Mucosa of stomach (tissue), 1 donor: ENCODE results near the gene RAD54L.
"Not testable (repeated sequence)": the region's sequence is repeated elsewhere in the genome, so short reads cannot be mapped to it uniquely, and the experiment has no call there.

Source experiments
- H3K27me3 ChIP-seq: one replicate; pipeline ENCODE4 v1.7.0; 2013; ENCODE audit warnings: mild to moderate bottlenecking, low read length; ENCODE audit not compliant: control insufficient read depth, insufficient read depth
- H3K36me3 ChIP-seq: one replicate; pipeline ENCODE4 v1.7.0; 2013; ENCODE audit warnings: low read length; ENCODE audit not compliant: control insufficient read depth, insufficient read depth
- H3K4me1 ChIP-seq: one replicate; pipeline ENCODE4 v1.7.0; 2013; ENCODE audit warnings: mild to moderate bottlenecking, low read length; ENCODE audit not compliant: control insufficient read depth, insufficient read depth
- H3K4me3 ChIP-seq: one replicate; pipeline ENCODE4 v1.7.0; 2013; ENCODE audit warnings: low read length
- H3K9ac ChIP-seq: one replicate; pipeline ENCODE4 v1.7.0; 2013; ENCODE audit warnings: mild to moderate bottlenecking, low read length, moderate library complexity
- H3K9me3 ChIP-seq: one replicate; pipeline ENCODE4 v1.7.0; 2013; ENCODE audit warnings: mild to moderate bottlenecking, low read length, moderate library complexity; ENCODE audit not compliant: control insufficient read depth
- donor health status: Pancreatic carcinoma.

The RAD54L gene

GRCh38 chr1:46315669-46316403 lies 68.3 kb downstream of the RAD54L start:
- H3K36me3 ChIP-seq: no peaks in the 10 kb centered on the region
- H3K9me3 ChIP-seq: no peaks in the 10 kb centered on the region

GRCh38 chr1:46317323-46317722 lies 69.8 kb downstream of the RAD54L start:
- H3K9ac ChIP-seq: no peak overlapping the region
- no peaks in the 10 kb centered on the region for H3K4me1 ChIP-seq
- H3K9me3 ChIP-seq: no peaks in the 10 kb centered on the region
- H3K27me3 ChIP-seq: no peaks in the 10 kb centered on the region
- no peak overlapping the region for H3K4me3 ChIP-seq
- no peaks in the 10 kb centered on the region for H3K36me3 ChIP-seq

More at GRCh38 chr1:46315669-46316403, 68.3 kb downstream of the RAD54L start:
- Histone ChIP-seq H3K4me3 (no peak overlapping the region), H3K9ac (no peak overlapping the region), H3K4me1 (no peaks in the 10 kb centered on the region), H3K27me3 (no peaks in the 10 kb centered on the region)

- H3K9ac ChIP-seq, H3K9me3 ChIP-seq, H3K27me3 ChIP-seq, H3K4me1 ChIP-seq, H3K4me3 ChIP-seq, H3K36me3 ChIP-seq: not testable (repeated sequence)
Observed at GRCh38 chr1:46319301-46319700, 71.7 kb downstream of the RAD54L start.

- H3K4me1 ChIP-seq, H3K9ac ChIP-seq, H3K27me3 ChIP-seq, H3K9me3 ChIP-seq, H3K36me3 ChIP-seq, H3K4me3 ChIP-seq: not testable (repeated sequence)
Observed at GRCh38 chr1:46319960-46320914, 72.7 kb downstream of the RAD54L start.

GRCh38 chr1:46322191-46322590 lies 74.6 kb downstream of the RAD54L start:
- not testable (repeated sequence) for H3K36me3 ChIP-seq, H3K27me3 ChIP-seq, H3K4me1 ChIP-seq, H3K4me3 ChIP-seq, H3K9ac ChIP-seq, H3K9me3 ChIP-seq

- not testable (repeated sequence) for H3K9me3 ChIP-seq, H3K4me1 ChIP-seq, H3K4me3 ChIP-seq, H3K36me3 ChIP-seq, H3K9ac ChIP-seq, H3K27me3 ChIP-seq
Observed at GRCh38 chr1:46325285-46326076, 77.9 kb downstream of the RAD54L start.
